GM12878 (cell line): ENCODE measurements around the gene RPS3. TPM values are rescaled to one million over a fixed set of nuclear protein-coding genes. Genes with fewer than 3 reads are reported as not detected.

Experiments used
- ATAC-seq: fragments of 200-7000 bp; cut with Tn5 transposase; 3 replicates; pipeline ENCODE4 v1.9.1; 2020; ENCODE audit warnings: mild to moderate bottlenecking, moderate library complexity
- BruUV-seq: library from RNA; stranded (reverse); fragments of 400-500 nt; replicated peaks from 2 replicates; lab custom pipeline; 2021; lab: Mats Ljungman, UMichigan
- CTCF ChIA-PET: fragments of 300-600 bp; sonication (Branson Sonifier 250); formaldehyde crosslinking; extraction: SDS; loops from one replicate; lab custom pipeline; 2021; ENCODE audit warnings: inconsistent platforms; lab: Yijun Ruan, JAX
- POLR2A ChIA-PET: fragments of 350-600 bp; formaldehyde crosslinking; extraction: SDS; loops from one replicate; lab custom pipeline; 2021; ENCODE audit warnings: inconsistent platforms; lab: Charles Lee
- RAD21 ChIA-PET: fragments of 300-600 bp; sonication (Branson Sonifier 250); formaldehyde crosslinking; loops from one replicate; lab custom pipeline; 2023; ENCODE audit warnings: antibody characterized with exemption; ENCODE audit not compliant: unreplicated experiment; lab: Charles Lee
- SMC1A ChIA-PET: fragments of 300-600 bp; sonication (Branson Sonifier 250); formaldehyde crosslinking; loops from one replicate; lab custom pipeline; 2023; ENCODE audit not compliant: unreplicated experiment, uncharacterized antibody; lab: Charles Lee
- DNase-seq: peaks from one replicate; pipeline ENCODE4 v3.0.0-alpha.2; 2011; ENCODE audit warnings: low read depth, low spot score
- FAIRE-seq: peaks from 3 replicates; lab custom pipeline; 2011; peaks lifted over from hg19 to GRCh38; lab: Jason Lieb, UNC
- H2AFZ ChIP-seq: 2 replicates; pipeline ENCODE4 v1.6.0; 2011; ENCODE audit warnings: low read depth, low read length, control low read depth; ENCODE audit not compliant: control insufficient read depth
- H3K27ac ChIP-seq: 2 replicates; pipeline ENCODE4 v1.5.1; 2011; ENCODE audit warnings: control low read depth; ENCODE audit not compliant: control insufficient read depth, insufficient read depth
- H3K27me3 ChIP-seq, 2 experiments: replicated peaks in 1 of 2; 2 replicates each; pipeline versions ENCODE4 v1.6.0 to v1.6.1; 2011; ENCODE audit warnings: low read length in 1 of 2; ENCODE audit not compliant: control insufficient read depth in 2 of 2, insufficient read depth in 2 of 2
- H3K36me3 ChIP-seq, 2 experiments: 2 replicates each; pipeline ENCODE4 v1.5.1; 2011; ENCODE audit warnings: low read length in 1 of 2; ENCODE audit not compliant: control insufficient read depth in 2 of 2, insufficient read depth in 2 of 2
- H3K4me1 ChIP-seq: 2 replicates; pipeline ENCODE4 v1.6.1; 2011; ENCODE audit warnings: mild to moderate bottlenecking, low read length, moderate library complexity, mixed read lengths; ENCODE audit not compliant: control insufficient read depth, insufficient read depth
- H3K4me2 ChIP-seq: 2 replicates; pipeline ENCODE4 v1.6.0; 2011; ENCODE audit warnings: control low read depth; ENCODE audit not compliant: control insufficient read depth, insufficient read depth
- H3K4me3 ChIP-seq: fragments of 200-600 bp; sonication (generic); 2 replicates; pipeline ENCODE4 v1.5.1; 2016
- H3K79me2 ChIP-seq: 2 replicates; pipeline ENCODE4 v1.6.0; 2011; ENCODE audit warnings: low read length; ENCODE audit not compliant: control insufficient read depth, insufficient read depth
- H3K9ac ChIP-seq: 2 replicates; pipeline ENCODE4 v1.8.0; 2011; ENCODE audit warnings: low read length, control low read depth, mixed read lengths; ENCODE audit not compliant: control insufficient read depth, insufficient read depth
- H3K9me3 ChIP-seq: replicated peaks from 3 replicates; pipeline ENCODE4 v1.5.1; 2011; ENCODE audit warnings: mild to moderate bottlenecking, low read length; ENCODE audit not compliant: control insufficient read depth, insufficient read depth
- H4K20me1 ChIP-seq: 2 replicates; pipeline ENCODE4 v1.6.0; 2011; ENCODE audit not compliant: control insufficient read depth, insufficient read depth
- POLR2AphosphoS2 ChIP-seq: IDR thresholded peaks from 2 replicates; pipeline ENCODE4 v1.6.1; 2011; ENCODE audit warnings: low read depth, mild to moderate bottlenecking, low read length, improper control_type of control experiment, moderate library complexity
- WGBS: methylation state at CpG from one replicate; pipeline ENCODE4 v1.1.6; 2016; ENCODE audit warnings: low lambda C conversion rate; ENCODE audit not compliant: insufficient replicate concordance, insufficient coverage; ENCODE audit errors: missing lambda C conversion rate; 5-methylcytosine and 5-hydroxymethylcytosine counted together
- in situ Hi-C: fragments of 300-500 bp; cut with MboI; formaldehyde crosslinking; loops from 9 replicates; pipeline ENCODE4 v1.14.3; 2018; ENCODE audit warnings: mixed read lengths
- intact Hi-C: fragments of 100-400 bp; cut with micrococcal nuclease; formaldehyde crosslinking; loops from one replicate; pipeline ENCODE4 v1.14.2; 2022; ENCODE audit not compliant: unreplicated experiment
- polyA plus RNA-seq, 11 experiments: library from polyadenylated mRNA; depleted of rRNA in 4 of 11; unstranded in 6 of 11; stranded (reverse) in 5 of 11; fragments of >200 nt; fragmentation: Nextera tagmentation in 4 of 11; fragmentation: Illumina TruSeq in 1 of 11; extraction: Ambion mirVana in 4 of 11; extraction: Trizol in 1 of 11; gene quantifications; 1 replicate in 1 of 11; 2 replicates in 10 of 11; pipeline versions ENCODE4 v1.2.1 to v1.2.3, GENCODE V29; 2011 to 2016; ENCODE audit warnings: inconsistent platforms in 2 of 11, missing spikeins in 2 of 11, low read depth in 1 of 11
- total RNA-seq, 4 experiments: library from RNA; depleted of rRNA in 3 of 4; stranded (reverse); fragments of >200 nt in 3 of 4; fragmentation: Illumina TruSeq in 1 of 4; extraction: Trizol in 1 of 4; gene quantifications; 2 replicates each; pipeline versions ENCODE4 v1.2.1 to v1.2.3, GENCODE V29; 2013 to 2021
- TF ChIP-seq, protein P1 (sequence below), 3 experiments: IDR thresholded peaks in 2 of 3; conservative IDR thresholded peaks in 1 of 3; 2 replicates each; pipeline ENCODE4 v1.5.1; 2011; ENCODE audit warnings: low read depth in 3 of 3, low read length in 3 of 3, mild to moderate bottlenecking in 3 of 3, control low read depth in 2 of 3, moderate library complexity in 2 of 3, inconsistent platforms in 1 of 3, mixed read lengths in 1 of 3; ENCODE audit not compliant: control insufficient read depth in 2 of 3, insufficient read depth in 1 of 3; ENCODE audit errors: extremely low read depth in 1 of 3
- TF ChIP-seq, protein P2 (sequence below): fragments of 450-650 bp; IDR thresholded peaks from 2 replicates; pipeline ENCODE4 v1.6.1; 2017; ENCODE audit warnings: mild to moderate bottlenecking, moderate library complexity

The RPS3 gene
- total and polyA plus RNA-seq, 10 of the 15 experiments (the other 5 are each of a cell fraction or from before 2014, with no cell fraction given): 2,127 to 9,556 (median 4,327) TPM

- ChIA-PET POLR2A (no interaction called here), CTCF (no interaction called here), RAD21 (no interaction called here), SMC1A (no interaction called here)
- Histone ChIP-seq H3K4me2 (peak overlapping the region; percentile 38), H3K36me3 (peaks cover 24 to 50% of the 10 kb centered on the region in 2 experiments), H3K79me2 (peaks cover 68% of the 10 kb centered on the region), H3K9me3 (no peaks in the 10 kb centered on the region), H3K27ac (no peak overlapping the region), H3K27me3 (no peaks in the 10 kb centered on the region), H4K20me1 (peaks cover 35% of the 10 kb centered on the region), H3K9ac (peak overlapping the region; percentile 0; the same call in 1 of the 2 replicates), H3K4me1 (no peaks in the 10 kb centered on the region; the same call in 1 of the 2 replicates), H3K4me3 (peak overlapping the region; percentile 88), H2AFZ (no peak overlapping the region)
- 97% methylated on average over 10 of the region's 10 CpGs for WGBS
- intact Hi-C loops (no loop called here), in situ Hi-C loops (no loop called here)
- no TSS peak for BruUV-seq
- DNase-seq: no peak
- ATAC-seq: no peak
- FAIRE-seq: no peak
- TF ChIP-seq POLR2AphosphoS2: no peak
- TF ChIP-seq, protein P1, sequence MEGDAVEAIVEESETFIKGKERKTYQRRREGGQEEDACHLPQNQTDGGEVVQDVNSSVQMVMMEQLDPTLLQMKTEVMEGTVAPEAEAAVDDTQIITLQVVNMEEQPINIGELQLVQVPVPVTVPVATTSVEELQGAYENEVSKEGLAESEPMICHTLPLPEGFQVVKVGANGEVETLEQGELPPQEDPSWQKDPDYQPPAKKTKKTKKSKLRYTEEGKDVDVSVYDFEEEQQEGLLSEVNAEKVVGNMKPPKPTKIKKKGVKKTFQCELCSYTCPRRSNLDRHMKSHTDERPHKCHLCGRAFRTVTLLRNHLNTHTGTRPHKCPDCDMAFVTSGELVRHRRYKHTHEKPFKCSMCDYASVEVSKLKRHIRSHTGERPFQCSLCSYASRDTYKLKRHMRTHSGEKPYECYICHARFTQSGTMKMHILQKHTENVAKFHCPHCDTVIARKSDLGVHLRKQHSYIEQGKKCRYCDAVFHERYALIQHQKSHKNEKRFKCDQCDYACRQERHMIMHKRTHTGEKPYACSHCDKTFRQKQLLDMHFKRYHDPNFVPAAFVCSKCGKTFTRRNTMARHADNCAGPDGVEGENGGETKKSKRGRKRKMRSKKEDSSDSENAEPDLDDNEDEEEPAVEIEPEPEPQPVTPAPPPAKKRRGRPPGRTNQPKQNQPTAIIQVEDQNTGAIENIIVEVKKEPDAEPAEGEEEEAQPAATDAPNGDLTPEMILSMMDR (IDR thresholded peaks at IDR 0.05 in 2 of 3, conservative IDR thresholded peaks at IDR 0.05 in 1 of 3; ENCODE audit: control insufficient read depth in 2 of 3, extremely low read depth in 1 of 3, insufficient read depth in 1 of 3, low read depth in 3 of 3, low read length in 3 of 3): 0 out of 6 replicates have a peak, but pooled peaks of 2 of the 3 experiments have one; percentile 16 to 17
- TF ChIP-seq, protein P2, sequence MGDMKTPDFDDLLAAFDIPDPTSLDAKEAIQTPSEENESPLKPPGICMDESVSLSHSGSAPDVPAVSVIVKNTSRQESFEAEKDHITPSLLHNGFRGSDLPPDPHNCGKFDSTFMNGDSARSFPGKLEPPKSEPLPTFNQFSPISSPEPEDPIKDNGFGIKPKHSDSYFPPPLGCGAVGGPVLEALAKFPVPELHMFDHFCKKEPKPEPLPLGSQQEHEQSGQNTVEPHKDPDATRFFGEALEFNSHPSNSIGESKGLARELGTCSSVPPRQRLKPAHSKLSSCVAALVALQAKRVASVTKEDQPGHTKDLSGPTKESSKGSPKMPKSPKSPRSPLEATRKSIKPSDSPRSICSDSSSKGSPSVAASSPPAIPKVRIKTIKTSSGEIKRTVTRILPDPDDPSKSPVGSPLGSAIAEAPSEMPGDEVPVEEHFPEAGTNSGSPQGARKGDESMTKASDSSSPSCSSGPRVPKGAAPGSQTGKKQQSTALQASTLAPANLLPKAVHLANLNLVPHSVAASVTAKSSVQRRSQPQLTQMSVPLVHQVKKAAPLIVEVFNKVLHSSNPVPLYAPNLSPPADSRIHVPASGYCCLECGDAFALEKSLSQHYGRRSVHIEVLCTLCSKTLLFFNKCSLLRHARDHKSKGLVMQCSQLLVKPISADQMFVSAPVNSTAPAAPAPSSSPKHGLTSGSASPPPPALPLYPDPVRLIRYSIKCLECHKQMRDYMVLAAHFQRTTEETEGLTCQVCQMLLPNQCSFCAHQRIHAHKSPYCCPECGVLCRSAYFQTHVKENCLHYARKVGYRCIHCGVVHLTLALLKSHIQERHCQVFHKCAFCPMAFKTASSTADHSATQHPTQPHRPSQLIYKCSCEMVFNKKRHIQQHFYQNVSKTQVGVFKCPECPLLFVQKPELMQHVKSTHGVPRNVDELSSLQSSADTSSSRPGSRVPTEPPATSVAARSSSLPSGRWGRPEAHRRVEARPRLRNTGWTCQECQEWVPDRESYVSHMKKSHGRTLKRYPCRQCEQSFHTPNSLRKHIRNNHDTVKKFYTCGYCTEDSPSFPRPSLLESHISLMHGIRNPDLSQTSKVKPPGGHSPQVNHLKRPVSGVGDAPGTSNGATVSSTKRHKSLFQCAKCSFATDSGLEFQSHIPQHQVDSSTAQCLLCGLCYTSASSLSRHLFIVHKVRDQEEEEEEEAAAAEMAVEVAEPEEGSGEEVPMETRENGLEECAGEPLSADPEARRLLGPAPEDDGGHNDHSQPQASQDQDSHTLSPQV: no peak
Measured at GRCh38 chr11:75402002-75402773, 2.9 kb downstream of the RPS3 start.
